ENCODE measurements around the gene TMEM87A. TPM values are rescaled to one million over a fixed set of nuclear protein-coding genes. Genes with fewer than 3 reads are reported as not detected.

The TMEM87A gene
- total and polyA plus RNA-seq, 2 experiments from 2014 or later: 41.8 to 43.5 TPM

GRCh38 chr15:42182328-42182886, 90.8 kb downstream of the TMEM87A start:
- Histone ChIP-seq H3K79me2 (replicated peaks; ENCODE audit: insufficient read depth) (no peaks in the 10 kb centered on the region), H3F3A (replicated peaks; ENCODE audit: low read depth) (no peaks in the 10 kb centered on the region), H3K4me2 (no peak overlapping the region), H3K27me3 (ENCODE audit: insufficient read depth) (no peaks in the 10 kb centered on the region), H2AFZ (no peak overlapping the region), H3K27ac (ENCODE audit: low read depth) (no peak overlapping the region), H3K4me3 (no peak overlapping the region), H4K20me1 (replicated peaks; ENCODE audit: insufficient read depth) (no peaks in the 10 kb centered on the region), H3K36me3 (ENCODE audit: insufficient read depth) (peaks cover 26% of the 10 kb centered on the region; the same call in 1 of the 2 replicates), H3K9me2 (ENCODE audit: insufficient read depth) (no peaks in the 10 kb centered on the region), H3K4me1 (ENCODE audit: insufficient read depth) (no peaks in the 10 kb centered on the region)
- H3K9me3 Mint-ChIP-seq: no peaks in the 10 kb centered on the region
- no peak overlapping the region for H3K27ac Mint-ChIP-seq
- no peaks in the 10 kb centered on the region for H3K27me3 Mint-ChIP-seq (ENCODE audit: insufficient read depth, low read depth, poor library complexity)
- H3K4me3 Mint-ChIP-seq: no peak overlapping the region
- DNase-seq (ENCODE audit: low spot score): no peak
- TF ChIP-seq, protein P1, sequence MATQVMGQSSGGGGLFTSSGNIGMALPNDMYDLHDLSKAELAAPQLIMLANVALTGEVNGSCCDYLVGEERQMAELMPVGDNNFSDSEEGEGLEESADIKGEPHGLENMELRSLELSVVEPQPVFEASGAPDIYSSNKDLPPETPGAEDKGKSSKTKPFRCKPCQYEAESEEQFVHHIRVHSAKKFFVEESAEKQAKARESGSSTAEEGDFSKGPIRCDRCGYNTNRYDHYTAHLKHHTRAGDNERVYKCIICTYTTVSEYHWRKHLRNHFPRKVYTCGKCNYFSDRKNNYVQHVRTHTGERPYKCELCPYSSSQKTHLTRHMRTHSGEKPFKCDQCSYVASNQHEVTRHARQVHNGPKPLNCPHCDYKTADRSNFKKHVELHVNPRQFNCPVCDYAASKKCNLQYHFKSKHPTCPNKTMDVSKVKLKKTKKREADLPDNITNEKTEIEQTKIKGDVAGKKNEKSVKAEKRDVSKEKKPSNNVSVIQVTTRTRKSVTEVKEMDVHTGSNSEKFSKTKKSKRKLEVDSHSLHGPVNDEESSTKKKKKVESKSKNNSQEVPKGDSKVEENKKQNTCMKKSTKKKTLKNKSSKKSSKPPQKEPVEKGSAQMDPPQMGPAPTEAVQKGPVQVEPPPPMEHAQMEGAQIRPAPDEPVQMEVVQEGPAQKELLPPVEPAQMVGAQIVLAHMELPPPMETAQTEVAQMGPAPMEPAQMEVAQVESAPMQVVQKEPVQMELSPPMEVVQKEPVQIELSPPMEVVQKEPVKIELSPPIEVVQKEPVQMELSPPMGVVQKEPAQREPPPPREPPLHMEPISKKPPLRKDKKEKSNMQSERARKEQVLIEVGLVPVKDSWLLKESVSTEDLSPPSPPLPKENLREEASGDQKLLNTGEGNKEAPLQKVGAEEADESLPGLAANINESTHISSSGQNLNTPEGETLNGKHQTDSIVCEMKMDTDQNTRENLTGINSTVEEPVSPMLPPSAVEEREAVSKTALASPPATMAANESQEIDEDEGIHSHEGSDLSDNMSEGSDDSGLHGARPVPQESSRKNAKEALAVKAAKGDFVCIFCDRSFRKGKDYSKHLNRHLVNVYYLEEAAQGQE (IDR thresholded peaks at IDR 0.05; ENCODE audit: unreplicated experiment): no peak
- TF ChIP-seq ZNF331 (CRISPR knock-in tag; IDR thresholded peaks at IDR 0.05; ENCODE audit: low read depth) (no peak), ZNF114 (CRISPR knock-in tag; IDR thresholded peaks at IDR 0.05) (no peak), CTCF (conservative IDR thresholded peaks at IDR 0.05; ENCODE audit: low read depth in 2 of 2) (no peak), CREB1 (CRISPR knock-in tag; IDR thresholded peaks at IDR 0.05; ENCODE audit: low read depth) (no peak), EZH2phosphoT487 (IDR thresholded peaks at IDR 0.05; ENCODE audit: unreplicated experiment) (no peak), EZH2 (IDR thresholded peaks at IDR 0.05; ENCODE audit: low read depth, unreplicated experiment) (no peak), JUNB (IDR thresholded peaks at IDR 0.05; ENCODE audit: unreplicated experiment) (no peak), NANOG (IDR thresholded peaks at IDR 0.05; ENCODE audit: borderline replicate concordance) (no peak), STAT1 (IDR thresholded peaks at IDR 0.05; ENCODE audit: unreplicated experiment) (no peak), ZNF462 (CRISPR knock-in tag; IDR thresholded peaks at IDR 0.05) (no peak), POLR2AphosphoS5 (IDR thresholded peaks at IDR 0.05; ENCODE audit: low read depth) (no peak)
- TF ChIP-seq, protein P2, sequence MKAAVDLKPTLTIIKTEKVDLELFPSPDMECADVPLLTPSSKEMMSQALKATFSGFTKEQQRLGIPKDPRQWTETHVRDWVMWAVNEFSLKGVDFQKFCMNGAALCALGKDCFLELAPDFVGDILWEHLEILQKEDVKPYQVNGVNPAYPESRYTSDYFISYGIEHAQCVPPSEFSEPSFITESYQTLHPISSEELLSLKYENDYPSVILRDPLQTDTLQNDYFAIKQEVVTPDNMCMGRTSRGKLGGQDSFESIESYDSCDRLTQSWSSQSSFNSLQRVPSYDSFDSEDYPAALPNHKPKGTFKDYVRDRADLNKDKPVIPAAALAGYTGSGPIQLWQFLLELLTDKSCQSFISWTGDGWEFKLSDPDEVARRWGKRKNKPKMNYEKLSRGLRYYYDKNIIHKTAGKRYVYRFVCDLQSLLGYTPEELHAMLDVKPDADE (IDR thresholded peaks at IDR 0.05): no peak
- ATAC-seq: no peak
- H3K36me3 Mint-ChIP-seq (ENCODE audit: low read depth): peaks cover 56% of the 10 kb centered on the region
- H3K4me1 Mint-ChIP-seq: no peaks in the 10 kb centered on the region
